PFSK-1 (cell line): ENCODE results near the gene PAK1.

Experiments used
- FOXP2 ChIP-seq: optimal IDR thresholded peaks from 2 replicates; pipeline ENCODE3; 2011; ENCODE audit warnings: borderline replicate concordance, control low read depth, inconsistent platforms; ENCODE audit not compliant: insufficient read depth; ENCODE audit errors: extremely low read length, extremely low read depth
- POLR2AphosphoS5 ChIP-seq: IDR thresholded peaks from 2 replicates; pipeline ENCODE4 v1.6.1; 2012; ENCODE audit warnings: low read depth, mild to moderate bottlenecking, control low read depth, low read length, moderate library complexity
- REST ChIP-seq, 2 experiments: IDR thresholded peaks; 2 replicates each; pipeline versions ENCODE4 v1.6.1 to v1.8.0; 2011 to 2012; ENCODE audit warnings: low read depth in 2 of 2, low read length in 2 of 2, control low read depth in 1 of 2, inconsistent platforms in 1 of 2, mild to moderate bottlenecking in 1 of 2, moderate library complexity in 1 of 2; ENCODE audit not compliant: insufficient read depth in 1 of 2
- SIN3A ChIP-seq: IDR thresholded peaks from 2 replicates; pipeline ENCODE4 v1.6.1; 2012; ENCODE audit warnings: mild to moderate bottlenecking, low read length, moderate library complexity, borderline replicate concordance; ENCODE audit not compliant: insufficient read depth
- TAF1 ChIP-seq: IDR thresholded peaks from 2 replicates; pipeline ENCODE4 v1.6.1; 2012; ENCODE audit warnings: low read length, control low read depth, borderline replicate concordance; ENCODE audit not compliant: insufficient read depth

PAK1 gene

GRCh38 chr11:77517753-77518152, 43.9 kb upstream of the PAK1 start:
- TF ChIP-seq REST (IDR thresholded peaks at IDR 0.05; ENCODE audit: insufficient read depth in 1 of 2, low read depth in 2 of 2, low read length in 2 of 2), result no peak

DNA sequence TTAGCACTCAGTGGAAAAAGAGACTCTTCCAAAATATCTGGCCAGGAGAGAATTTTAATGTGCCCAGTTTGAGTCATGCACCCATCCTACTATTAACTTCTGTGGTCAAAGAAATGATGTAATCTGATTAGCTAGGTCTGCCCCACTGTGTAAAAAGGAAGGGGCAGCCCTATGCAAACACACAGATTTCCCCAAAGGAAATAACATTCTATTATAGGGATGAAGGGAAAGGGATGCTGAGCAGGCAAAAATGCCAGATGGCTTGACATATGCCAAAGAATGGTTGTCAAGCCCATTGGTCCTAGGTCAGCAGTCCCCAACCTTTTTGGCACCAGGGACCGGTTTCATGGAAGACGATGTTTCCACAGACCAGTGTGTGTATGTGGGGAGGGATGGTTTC, 43.3 kb upstream of the PAK1 start:
- TF ChIP-seq FOXP2 (no peak), TAF1 (no peak), REST (IDR thresholded peaks at IDR 0.05; ENCODE audit: insufficient read depth in 1 of 2, low read depth in 2 of 2, low read length in 2 of 2) (no peak), POLR2AphosphoS5 (no peak), SIN3A (no peak)

- TF ChIP-seq REST (IDR thresholded peaks at IDR 0.05; ENCODE audit: insufficient read depth in 1 of 2, low read depth in 2 of 2, low read length in 2 of 2) (no peak), TAF1 (no peak), POLR2AphosphoS5 (no peak), FOXP2 (no peak), SIN3A (no peak)
Observed at GRCh38 chr11:77515483-77515882, 41.6 kb upstream of the PAK1 start.

GRCh38 chr11:77515063-77515462, 41.2 kb upstream of the PAK1 start:
- TF ChIP-seq TAF1, result no peak
- no peak for TF ChIP-seq SIN3A
- no peak for TF ChIP-seq FOXP2
- TF ChIP-seq POLR2AphosphoS5, result no peak
- TF ChIP-seq REST (IDR thresholded peaks at IDR 0.05; ENCODE audit: insufficient read depth in 1 of 2, low read depth in 2 of 2, low read length in 2 of 2), result no peak

GRCh38 chr11:77512092-77512491, 38.2 kb upstream of the PAK1 start:
- TF ChIP-seq POLR2AphosphoS5 (no peak), TAF1 (no peak), SIN3A (no peak), REST (IDR thresholded peaks at IDR 0.05; ENCODE audit: insufficient read depth in 1 of 2, low read depth in 2 of 2, low read length in 2 of 2) (no peak), FOXP2 (no peak)
